ENCODE results near the gene RGS10. TPM values are rescaled to one million over a fixed set of nuclear protein-coding genes. Genes with fewer than 3 reads are reported as not detected.

RGS10 gene
- total and polyA plus RNA-seq, 10 of the 15 experiments (the other 5 are each of a cell fraction or from before 2014, with no cell fraction given): 72.8 to 193 (median 127) TPM

DNA sequence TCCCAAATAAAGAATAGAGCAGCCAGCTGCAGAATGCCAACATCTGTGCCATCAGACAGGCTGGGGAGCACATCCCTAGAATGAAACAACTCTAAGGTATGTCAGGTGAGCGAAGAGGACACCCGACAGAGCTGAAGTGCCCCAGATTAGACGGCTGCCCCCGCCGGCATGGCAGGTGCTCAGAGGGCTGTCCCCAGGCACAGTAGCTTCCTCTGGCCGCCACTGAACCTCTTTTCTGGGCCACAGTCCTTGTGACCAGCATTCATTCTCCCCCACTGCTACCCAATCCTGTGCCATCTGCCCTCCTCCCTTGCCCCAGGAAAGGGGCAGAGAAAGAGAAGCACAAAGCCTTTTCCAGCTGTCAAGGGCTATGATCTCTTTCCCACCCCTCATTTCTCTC lies 41.7 kb downstream of the RGS10 start (continued):
- TF ChIP-seq NR2F1 (conservative IDR thresholded peaks at IDR 0.05): no peak
- TF ChIP-seq, protein P1, sequence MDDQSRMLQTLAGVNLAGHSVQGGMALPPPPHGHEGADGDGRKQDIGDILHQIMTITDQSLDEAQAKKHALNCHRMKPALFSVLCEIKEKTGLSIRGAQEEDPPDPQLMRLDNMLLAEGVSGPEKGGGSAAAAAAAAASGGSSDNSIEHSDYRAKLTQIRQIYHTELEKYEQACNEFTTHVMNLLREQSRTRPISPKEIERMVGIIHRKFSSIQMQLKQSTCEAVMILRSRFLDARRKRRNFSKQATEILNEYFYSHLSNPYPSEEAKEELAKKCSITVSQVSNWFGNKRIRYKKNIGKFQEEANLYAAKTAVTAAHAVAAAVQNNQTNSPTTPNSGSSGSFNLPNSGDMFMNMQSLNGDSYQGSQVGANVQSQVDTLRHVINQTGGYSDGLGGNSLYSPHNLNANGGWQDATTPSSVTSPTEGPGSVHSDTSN (IDR thresholded peaks at IDR 0.05; ENCODE audit: insufficient replicate concordance, low read depth, low read length): no peak

DNA sequence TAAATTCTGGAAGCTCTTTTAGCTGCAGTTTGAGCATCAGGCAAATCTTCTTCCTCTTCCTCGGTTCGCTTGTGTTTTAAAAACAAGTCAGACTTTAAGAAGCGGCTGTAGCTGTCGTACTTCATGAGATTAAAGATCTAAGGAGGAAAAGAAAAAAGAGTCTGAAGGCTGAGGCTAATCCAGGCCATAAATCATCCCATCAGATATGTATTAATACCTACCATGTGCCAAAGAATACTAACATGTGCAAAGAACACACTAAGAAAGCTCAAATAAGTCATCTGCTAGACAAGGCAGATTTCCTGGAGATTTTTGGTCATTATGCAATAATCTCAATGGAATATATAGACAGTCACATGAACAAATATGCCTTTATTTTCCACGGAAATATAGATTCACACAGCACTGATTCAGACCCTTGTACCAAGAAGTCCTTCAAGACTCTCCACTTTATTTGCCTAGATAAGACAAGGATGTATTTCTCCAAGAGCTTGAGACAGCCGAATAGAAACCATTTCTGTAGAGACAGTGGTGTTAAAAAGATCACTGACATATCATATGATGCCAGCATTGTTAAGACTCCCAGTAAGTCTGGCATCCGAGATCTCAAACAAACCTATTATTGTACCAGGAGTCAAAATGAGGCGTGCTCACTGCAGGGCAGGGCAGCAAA lies 42.3 kb downstream of the RGS10 start:
- FAIRE-seq: no peak
- H3K79me2 ChIP-seq (ENCODE audit: control insufficient read depth, insufficient read depth, low read length): no peaks in the 10 kb centered on the region
- ChIA-PET SMC1A (ENCODE audit: uncharacterized antibody, unreplicated experiment) (interaction anchor here (0.8 to 3.8 kb wide), 13 partner anchors 8 to 294 kb away, joined by 3 to 19 read pairs (median 5); no protein-coding TSS in a partner anchor), POLR2A (interaction anchor here (0.5 to 1.2 kb wide), 5 partner anchors 10 to 72 kb away, joined by 3 to 6 read pairs (median 4); no protein-coding TSS in a partner anchor), CTCF (interaction anchor here (0.6 to 2.5 kb wide), 5 partner anchors 10 to 293 kb away, joined by 3 to 19 read pairs (median 3); partner anchors contain the start of gene GRK5), RAD21 (ENCODE audit: unreplicated experiment) (interaction anchor here (1.1 to 2.3 kb wide), 3 partner anchors 17 to 41 kb away, joined by 3 to 10 read pairs (median 3); partner anchors contain the start of gene RGS10)
- H3K9me3 ChIP-seq (replicated peaks; ENCODE audit: control insufficient read depth, insufficient read depth, low read length): no peaks in the 10 kb centered on the region
- no peak overlapping the region for H3K4me3 ChIP-seq
- no peak overlapping the region for H3K27ac ChIP-seq (ENCODE audit: control insufficient read depth, insufficient read depth)
- H3K9ac ChIP-seq (ENCODE audit: control insufficient read depth, insufficient read depth, low read length): no peak overlapping the region
- no peaks in the 10 kb centered on the region for H3K27me3 ChIP-seq (replicated peaks in 1 of 2; ENCODE audit: control insufficient read depth in 2 of 2, insufficient read depth in 2 of 2, low read length in 1 of 2)
- BruUV-seq (replicated peaks): no TSS peak
- TF ChIP-seq, protein P2, sequence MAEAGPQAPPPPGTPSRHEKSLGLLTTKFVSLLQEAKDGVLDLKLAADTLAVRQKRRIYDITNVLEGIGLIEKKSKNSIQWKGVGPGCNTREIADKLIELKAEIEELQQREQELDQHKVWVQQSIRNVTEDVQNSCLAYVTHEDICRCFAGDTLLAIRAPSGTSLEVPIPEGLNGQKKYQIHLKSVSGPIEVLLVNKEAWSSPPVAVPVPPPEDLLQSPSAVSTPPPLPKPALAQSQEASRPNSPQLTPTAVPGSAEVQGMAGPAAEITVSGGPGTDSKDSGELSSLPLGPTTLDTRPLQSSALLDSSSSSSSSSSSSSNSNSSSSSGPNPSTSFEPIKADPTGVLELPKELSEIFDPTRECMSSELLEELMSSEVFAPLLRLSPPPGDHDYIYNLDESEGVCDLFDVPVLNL (IDR thresholded peaks at IDR 0.05; ENCODE audit: low read depth, low read length): no peak
- TF ChIP-seq, protein P3, sequence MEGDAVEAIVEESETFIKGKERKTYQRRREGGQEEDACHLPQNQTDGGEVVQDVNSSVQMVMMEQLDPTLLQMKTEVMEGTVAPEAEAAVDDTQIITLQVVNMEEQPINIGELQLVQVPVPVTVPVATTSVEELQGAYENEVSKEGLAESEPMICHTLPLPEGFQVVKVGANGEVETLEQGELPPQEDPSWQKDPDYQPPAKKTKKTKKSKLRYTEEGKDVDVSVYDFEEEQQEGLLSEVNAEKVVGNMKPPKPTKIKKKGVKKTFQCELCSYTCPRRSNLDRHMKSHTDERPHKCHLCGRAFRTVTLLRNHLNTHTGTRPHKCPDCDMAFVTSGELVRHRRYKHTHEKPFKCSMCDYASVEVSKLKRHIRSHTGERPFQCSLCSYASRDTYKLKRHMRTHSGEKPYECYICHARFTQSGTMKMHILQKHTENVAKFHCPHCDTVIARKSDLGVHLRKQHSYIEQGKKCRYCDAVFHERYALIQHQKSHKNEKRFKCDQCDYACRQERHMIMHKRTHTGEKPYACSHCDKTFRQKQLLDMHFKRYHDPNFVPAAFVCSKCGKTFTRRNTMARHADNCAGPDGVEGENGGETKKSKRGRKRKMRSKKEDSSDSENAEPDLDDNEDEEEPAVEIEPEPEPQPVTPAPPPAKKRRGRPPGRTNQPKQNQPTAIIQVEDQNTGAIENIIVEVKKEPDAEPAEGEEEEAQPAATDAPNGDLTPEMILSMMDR (IDR thresholded peaks at IDR 0.05 in 2 of 3, conservative IDR thresholded peaks at IDR 0.05 in 1 of 3; ENCODE audit: control insufficient read depth in 2 of 3, extremely low read depth in 1 of 3, insufficient read depth in 1 of 3, low read depth in 3 of 3, low read length in 3 of 3): no peak
- TF ChIP-seq, protein P4, sequence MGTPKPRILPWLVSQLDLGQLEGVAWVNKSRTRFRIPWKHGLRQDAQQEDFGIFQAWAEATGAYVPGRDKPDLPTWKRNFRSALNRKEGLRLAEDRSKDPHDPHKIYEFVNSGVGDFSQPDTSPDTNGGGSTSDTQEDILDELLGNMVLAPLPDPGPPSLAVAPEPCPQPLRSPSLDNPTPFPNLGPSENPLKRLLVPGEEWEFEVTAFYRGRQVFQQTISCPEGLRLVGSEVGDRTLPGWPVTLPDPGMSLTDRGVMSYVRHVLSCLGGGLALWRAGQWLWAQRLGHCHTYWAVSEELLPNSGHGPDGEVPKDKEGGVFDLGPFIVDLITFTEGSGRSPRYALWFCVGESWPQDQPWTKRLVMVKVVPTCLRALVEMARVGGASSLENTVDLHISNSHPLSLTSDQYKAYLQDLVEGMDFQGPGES (IDR thresholded peaks at IDR 0.05): no peak
- TF ChIP-seq TCF7 (IDR thresholded peaks at IDR 0.05; ENCODE audit: borderline replicate concordance) (no peak), JUNB (IDR thresholded peaks at IDR 0.05) (no peak), PAX8 (IDR thresholded peaks at IDR 0.05) (no peak)
- TF ChIP-seq, protein P5, sequence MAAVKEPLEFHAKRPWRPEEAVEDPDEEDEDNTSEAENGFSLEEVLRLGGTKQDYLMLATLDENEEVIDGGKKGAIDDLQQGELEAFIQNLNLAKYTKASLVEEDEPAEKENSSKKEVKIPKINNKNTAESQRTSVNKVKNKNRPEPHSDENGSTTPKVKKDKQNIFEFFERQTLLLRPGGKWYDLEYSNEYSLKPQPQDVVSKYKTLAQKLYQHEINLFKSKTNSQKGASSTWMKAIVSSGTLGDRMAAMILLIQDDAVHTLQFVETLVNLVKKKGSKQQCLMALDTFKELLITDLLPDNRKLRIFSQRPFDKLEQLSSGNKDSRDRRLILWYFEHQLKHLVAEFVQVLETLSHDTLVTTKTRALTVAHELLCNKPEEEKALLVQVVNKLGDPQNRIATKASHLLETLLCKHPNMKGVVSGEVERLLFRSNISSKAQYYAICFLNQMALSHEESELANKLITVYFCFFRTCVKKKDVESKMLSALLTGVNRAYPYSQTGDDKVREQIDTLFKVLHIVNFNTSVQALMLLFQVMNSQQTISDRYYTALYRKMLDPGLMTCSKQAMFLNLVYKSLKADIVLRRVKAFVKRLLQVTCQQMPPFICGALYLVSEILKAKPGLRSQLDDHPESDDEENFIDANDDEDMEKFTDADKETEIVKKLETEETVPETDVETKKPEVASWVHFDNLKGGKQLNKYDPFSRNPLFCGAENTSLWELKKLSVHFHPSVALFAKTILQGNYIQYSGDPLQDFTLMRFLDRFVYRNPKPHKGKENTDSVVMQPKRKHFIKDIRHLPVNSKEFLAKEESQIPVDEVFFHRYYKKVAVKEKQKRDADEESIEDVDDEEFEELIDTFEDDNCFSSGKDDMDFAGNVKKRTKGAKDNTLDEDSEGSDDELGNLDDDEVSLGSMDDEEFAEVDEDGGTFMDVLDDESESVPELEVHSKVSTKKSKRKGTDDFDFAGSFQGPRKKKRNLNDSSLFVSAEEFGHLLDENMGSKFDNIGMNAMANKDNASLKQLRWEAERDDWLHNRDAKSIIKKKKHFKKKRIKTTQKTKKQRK (IDR thresholded peaks at IDR 0.05; ENCODE audit: low read depth, low read length): no peak
- H4K20me1 ChIP-seq (ENCODE audit: control insufficient read depth, insufficient read depth): no peaks in the 10 kb centered on the region
- DNase-seq (ENCODE audit: low read depth, low spot score): no peak
- no peak for ATAC-seq
- peaks cover 5 to 6% of the 10 kb centered on the region in 2 experiments; a peak in 3 of 4 replicates for H3K36me3 ChIP-seq (ENCODE audit: control insufficient read depth in 2 of 2, insufficient read depth in 2 of 2, low read length in 1 of 2)
- no peak overlapping the region for H3K4me2 ChIP-seq (ENCODE audit: control insufficient read depth, insufficient read depth)
- intact Hi-C loops (cut with micrococcal nuclease; ENCODE audit: unreplicated experiment): no loop called here
- in situ Hi-C loops (cut with MboI): no loop called here
- 85% methylated on average over 8 of the region's 8 CpGs for WGBS (ENCODE audit: insufficient coverage, insufficient replicate concordance, low lambda C conversion rate, missing lambda C conversion rate)
- H3K4me1 ChIP-seq (ENCODE audit: control insufficient read depth, insufficient read depth, low read length): peaks cover 29% of the 10 kb centered on the region
- H2AFZ ChIP-seq (ENCODE audit: control insufficient read depth, low read depth, low read length): no peak overlapping the region
